GM19395 (cell line): ENCODE measurements around the gene ARSA.

Experiments
- ATAC-seq: cut with Tn5 transposase; IDR thresholded peaks from one replicate; pipeline ENCODE4 v1.9.1; 2021; ENCODE audit warnings: mild to moderate bottlenecking, moderate library complexity; ENCODE audit not compliant: unreplicated experiment

ARSA gene

GRCh38 chr22:50606165-50606945 lies 21.6 kb downstream of the ARSA start:
- no peak for ATAC-seq

- no peak for ATAC-seq
Observed at GRCh38 chr22:50605613-50606074, 22.3 kb downstream of the ARSA start.

GRCh38 chr22:50605002-50605612 lies 22.8 kb downstream of the ARSA start:
- no peak for ATAC-seq

- no peak for ATAC-seq
Observed at GRCh38 chr22:50604256-50605001, 23.5 kb downstream of the ARSA start.

- no peak for ATAC-seq
Observed at GRCh38 chr22:50603511-50604255, 24.3 kb downstream of the ARSA start.

GRCh38 chr22:50602338-50602700 lies 25.6 kb downstream of the ARSA start:
- ATAC-seq: no peak

- ATAC-seq: no peak
Observed at GRCh38 chr22:50601669-50602337, 26.1 kb downstream of the ARSA start.

- no peak for ATAC-seq
Observed at GRCh38 chr22:50600967-50601668, 26.8 kb downstream of the ARSA start.

GRCh38 chr22:50600538-50600937 lies 27.4 kb downstream of the ARSA start, which contains the start of gene MAPK8IP2:
Gene MAPK8IP2, plus strand, starts transcription at chr22:50600793. Its CDS starts 26 bp downstream, at chr22:50600819.
- ATAC-seq: no peak

- ATAC-seq: no peak
Observed at GRCh38 chr22:50599816-50600455, 28.0 kb downstream of the ARSA start.

- ATAC-seq: no peak
Observed at GRCh38 chr22:50597097-50597496, 30.9 kb downstream of the ARSA start.

GRCh38 chr22:50595189-50595588 lies 32.8 kb downstream of the ARSA start:
- no peak for ATAC-seq

GRCh38 chr22:50587407-50587806 lies 40.5 kb downstream of the ARSA start:
- no peak for ATAC-seq

- ATAC-seq: no peak
Observed at GRCh38 chr22:50586416-50586815, 41.5 kb downstream of the ARSA start.

- ATAC-seq: no peak
Observed at GRCh38 chr22:50585781-50586180, 42.2 kb downstream of the ARSA start.

GRCh38 chr22:50585238-50585637 lies 42.7 kb downstream of the ARSA start:
- no peak for ATAC-seq

- ATAC-seq: no peak
Observed at GRCh38 chr22:50584106-50585096, 43.6 kb downstream of the ARSA start.

- peak; percentile 47 for ATAC-seq
Observed at GRCh38 chr22:50583294-50583861, 44.6 kb downstream of the ARSA start.
